PC-9 (cell line): ENCODE results near the gene ERBB4.

Experiments used
- CTCF ChIP-seq: fragments of 200-600 bp; sonication (generic); conservative IDR thresholded peaks from 2 replicates; pipeline ENCODE4 v1.6.1; 2017; ENCODE audit warnings: mixed run types, antibody characterized with exemption, mild to moderate bottlenecking, moderate library complexity
- EZH2 ChIP-seq: fragments of 200-600 bp; sonication (generic); IDR thresholded peaks from 2 replicates; pipeline ENCODE4 v1.8.0; 2017; ENCODE audit warnings: antibody characterized with exemption, low read depth

- no peak for TF ChIP-seq CTCF
- TF ChIP-seq EZH2: no peak
Observed at GRCh38 chr2:211881449-211881848, 657.2 kb downstream of the ERBB4 start.
